ENCODE results near the gene TMEM87B.

DNA sequence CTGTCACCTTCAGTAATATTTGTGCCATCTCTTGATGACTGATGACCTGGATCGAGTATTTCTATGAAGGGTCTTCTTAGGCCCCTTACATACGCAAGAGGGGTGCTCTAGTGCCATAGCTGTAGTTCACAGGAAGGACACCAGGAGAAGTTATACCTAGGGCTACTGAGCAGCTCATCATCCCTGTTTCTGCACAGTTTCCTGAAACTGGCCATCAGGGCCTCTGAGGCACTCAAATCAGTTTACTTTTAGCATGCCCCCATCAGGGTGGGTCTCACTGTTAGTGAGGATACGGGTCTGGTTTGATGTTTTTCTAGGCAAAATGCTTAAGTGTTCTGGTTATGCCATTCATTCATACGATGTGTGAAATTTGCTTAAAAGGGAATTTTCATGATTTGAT lies 63.1 kb downstream of the TMEM87B start:
- TF ChIP-seq EZH2 (IDR thresholded peaks at IDR 0.05; ENCODE audit: insufficient read depth, poor library complexity, severe bottlenecking) (no peak), EZH2phosphoT487 (IDR thresholded peaks at IDR 0.05; ENCODE audit: insufficient read depth, low read depth) (no peak)

All from GM23248 (cell line).